WTC11 (cell line): Measurements from ENCODE around the gene SHANK1. TPM values are rescaled to one million over a fixed set of nuclear protein-coding genes. Genes with fewer than 3 reads are reported as not detected.

Experiments used
- EMX1 ChIP-seq: fragments of 250-450 bp; sonication (Bioruptor Pico); IDR thresholded peaks from 2 replicates; pipeline ENCODE4 v1.8.0; 2021; ENCODE audit warnings: mild to moderate bottlenecking
- HMGA2 ChIP-seq: fragments of 250-450 bp; sonication (Bioruptor Pico); IDR thresholded peaks from 2 replicates; pipeline ENCODE4 v1.4.0; 2021; ENCODE audit warnings: mild to moderate bottlenecking, moderate library complexity
- NR3C1 ChIP-seq: sonication (generic); formaldehyde crosslinking; conservative IDR thresholded peaks from 2 replicates; pipeline ENCODE4 v1.8.1; 2023; ENCODE audit warnings: low read depth, mild to moderate bottlenecking, missing genetic modification reagents
- RELA ChIP-seq: sonication (generic); formaldehyde crosslinking; IDR thresholded peaks from 2 replicates; pipeline ENCODE4 v1.8.1; 2022; ENCODE audit warnings: missing genetic modification reagents, mild to moderate bottlenecking, borderline replicate concordance
- RORB ChIP-seq: fragments of 250-450 bp; sonication (Bioruptor Pico); IDR thresholded peaks from 2 replicates; pipeline ENCODE4 v1.9.0; 2021; ENCODE audit warnings: mild to moderate bottlenecking
- SOX15 ChIP-seq: fragments of 250-450 bp; sonication (Bioruptor Pico); IDR thresholded peaks from 2 replicates; pipeline ENCODE4 v1.9.0; 2021; ENCODE audit warnings: mild to moderate bottlenecking
- ZNF423 ChIP-seq: fragments of 250-450 bp; sonication (Bioruptor Pico); IDR thresholded peaks from 2 replicates; pipeline ENCODE4 v2.1.2; 2022; ENCODE audit warnings: mild to moderate bottlenecking, moderate library complexity
- ZNF671 ChIP-seq: fragments of 250-450 bp; sonication (Bioruptor Pico); IDR thresholded peaks from 2 replicates; pipeline ENCODE4 v1.8.0; 2021; ENCODE audit warnings: mild to moderate bottlenecking
- total RNA-seq: library from RNA; stranded (reverse); gene quantifications from 3 replicates; pipeline ENCODE4 v1.2.3, GENCODE V29; 2021
- TF ChIP-seq, protein P1 (sequence below): sonication (generic); formaldehyde crosslinking; IDR thresholded peaks from 2 replicates; pipeline ENCODE4 v1.8.1; 2023; ENCODE audit warnings: mild to moderate bottlenecking, missing genetic modification reagents, borderline replicate concordance
- TF ChIP-seq, protein P2 (sequence below): sonication (generic); formaldehyde crosslinking; IDR thresholded peaks from 2 replicates; pipeline ENCODE4 v1.8.0; 2022; ENCODE audit warnings: mild to moderate bottlenecking, missing genetic modification reagents
- TF ChIP-seq, protein P3 (sequence below): sonication (generic); formaldehyde crosslinking; IDR thresholded peaks from 2 replicates; pipeline ENCODE4 v1.8.1; 2022; ENCODE audit warnings: low read depth, mild to moderate bottlenecking, moderate library complexity, missing genetic modification reagents, borderline replicate concordance
- TF ChIP-seq, protein P4 (sequence below): sonication (generic); formaldehyde crosslinking; IDR thresholded peaks from 2 replicates; pipeline ENCODE4 v1.8.0; 2022; ENCODE audit warnings: mild to moderate bottlenecking, missing genetic modification reagents
- TF ChIP-seq, protein P5 (sequence below): fragments of 250-450 bp; sonication (Bioruptor Pico); IDR thresholded peaks from 2 replicates; pipeline ENCODE4 v1.9.0; 2021; ENCODE audit warnings: mild to moderate bottlenecking, borderline replicate concordance

Gene SHANK1
- total RNA-seq, 1 experiment from 2014 or later: 8.7 TPM

DNA sequence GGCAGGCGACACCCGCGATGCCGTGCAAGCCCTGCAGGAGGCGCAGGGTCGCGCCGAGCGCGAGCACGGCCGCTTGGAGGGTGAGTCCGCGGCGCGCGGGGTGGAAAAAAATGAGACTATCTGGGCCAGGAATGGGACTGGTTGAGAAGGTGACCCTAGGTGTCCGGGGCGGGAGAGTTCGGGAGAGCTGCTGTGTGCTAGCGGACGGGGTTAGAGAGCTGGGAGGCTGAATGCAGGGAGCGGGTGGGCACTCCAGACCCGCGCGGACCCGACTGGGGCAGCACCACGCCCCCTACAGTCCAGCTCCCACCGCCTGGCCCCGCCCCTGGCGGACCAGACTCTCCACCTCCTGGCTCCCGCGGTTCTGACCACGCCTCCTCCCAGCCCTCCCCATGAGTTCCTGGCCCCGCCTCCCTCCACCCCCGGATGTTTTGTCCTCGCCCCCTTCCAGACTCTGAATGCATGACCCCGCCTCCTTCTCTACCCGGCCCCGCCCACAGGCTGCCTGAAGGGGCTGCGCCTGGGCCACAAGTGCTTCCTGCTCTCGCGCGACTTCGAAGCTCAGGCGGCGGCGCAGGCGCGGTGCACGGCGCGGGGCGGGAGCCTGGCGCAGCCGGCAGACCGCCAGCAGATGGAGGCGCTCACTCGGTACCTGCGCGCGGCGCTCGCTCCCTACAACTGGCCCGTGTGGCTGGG lies 5.1 kb upstream of the SHANK1 start (continued):
- TF ChIP-seq, protein P1, sequence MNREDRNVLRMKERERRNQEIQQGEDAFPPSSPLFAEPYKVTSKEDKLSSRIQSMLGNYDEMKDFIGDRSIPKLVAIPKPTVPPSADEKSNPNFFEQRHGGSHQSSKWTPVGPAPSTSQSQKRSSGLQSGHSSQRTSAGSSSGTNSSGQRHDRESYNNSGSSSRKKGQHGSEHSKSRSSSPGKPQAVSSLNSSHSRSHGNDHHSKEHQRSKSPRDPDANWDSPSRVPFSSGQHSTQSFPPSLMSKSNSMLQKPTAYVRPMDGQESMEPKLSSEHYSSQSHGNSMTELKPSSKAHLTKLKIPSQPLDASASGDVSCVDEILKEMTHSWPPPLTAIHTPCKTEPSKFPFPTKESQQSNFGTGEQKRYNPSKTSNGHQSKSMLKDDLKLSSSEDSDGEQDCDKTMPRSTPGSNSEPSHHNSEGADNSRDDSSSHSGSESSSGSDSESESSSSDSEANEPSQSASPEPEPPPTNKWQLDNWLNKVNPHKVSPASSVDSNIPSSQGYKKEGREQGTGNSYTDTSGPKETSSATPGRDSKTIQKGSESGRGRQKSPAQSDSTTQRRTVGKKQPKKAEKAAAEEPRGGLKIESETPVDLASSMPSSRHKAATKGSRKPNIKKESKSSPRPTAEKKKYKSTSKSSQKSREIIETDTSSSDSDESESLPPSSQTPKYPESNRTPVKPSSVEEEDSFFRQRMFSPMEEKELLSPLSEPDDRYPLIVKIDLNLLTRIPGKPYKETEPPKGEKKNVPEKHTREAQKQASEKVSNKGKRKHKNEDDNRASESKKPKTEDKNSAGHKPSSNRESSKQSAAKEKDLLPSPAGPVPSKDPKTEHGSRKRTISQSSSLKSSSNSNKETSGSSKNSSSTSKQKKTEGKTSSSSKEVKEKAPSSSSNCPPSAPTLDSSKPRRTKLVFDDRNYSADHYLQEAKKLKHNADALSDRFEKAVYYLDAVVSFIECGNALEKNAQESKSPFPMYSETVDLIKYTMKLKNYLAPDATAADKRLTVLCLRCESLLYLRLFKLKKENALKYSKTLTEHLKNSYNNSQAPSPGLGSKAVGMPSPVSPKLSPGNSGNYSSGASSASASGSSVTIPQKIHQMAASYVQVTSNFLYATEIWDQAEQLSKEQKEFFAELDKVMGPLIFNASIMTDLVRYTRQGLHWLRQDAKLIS (CRISPR knock-in tag): 0 out of 2 replicates have a peak, but pooled peaks have one; percentile 48
- TF ChIP-seq, protein P2, sequence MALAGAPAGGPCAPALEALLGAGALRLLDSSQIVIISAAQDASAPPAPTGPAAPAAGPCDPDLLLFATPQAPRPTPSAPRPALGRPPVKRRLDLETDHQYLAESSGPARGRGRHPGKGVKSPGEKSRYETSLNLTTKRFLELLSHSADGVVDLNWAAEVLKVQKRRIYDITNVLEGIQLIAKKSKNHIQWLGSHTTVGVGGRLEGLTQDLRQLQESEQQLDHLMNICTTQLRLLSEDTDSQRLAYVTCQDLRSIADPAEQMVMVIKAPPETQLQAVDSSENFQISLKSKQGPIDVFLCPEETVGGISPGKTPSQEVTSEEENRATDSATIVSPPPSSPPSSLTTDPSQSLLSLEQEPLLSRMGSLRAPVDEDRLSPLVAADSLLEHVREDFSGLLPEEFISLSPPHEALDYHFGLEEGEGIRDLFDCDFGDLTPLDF (CRISPR knock-in tag): no peak
- TF ChIP-seq ZNF671 (no peak), RELA (CRISPR knock-in tag) (no peak), HMGA2 (CRISPR knock-in tag) (no peak), RORB (CRISPR knock-in tag) (no peak), SOX15 (CRISPR knock-in tag) (no peak), ZNF423 (no peak), NR3C1 (CRISPR knock-in tag) (no peak), EMX1 (CRISPR knock-in tag) (no peak)
- TF ChIP-seq, protein P3, sequence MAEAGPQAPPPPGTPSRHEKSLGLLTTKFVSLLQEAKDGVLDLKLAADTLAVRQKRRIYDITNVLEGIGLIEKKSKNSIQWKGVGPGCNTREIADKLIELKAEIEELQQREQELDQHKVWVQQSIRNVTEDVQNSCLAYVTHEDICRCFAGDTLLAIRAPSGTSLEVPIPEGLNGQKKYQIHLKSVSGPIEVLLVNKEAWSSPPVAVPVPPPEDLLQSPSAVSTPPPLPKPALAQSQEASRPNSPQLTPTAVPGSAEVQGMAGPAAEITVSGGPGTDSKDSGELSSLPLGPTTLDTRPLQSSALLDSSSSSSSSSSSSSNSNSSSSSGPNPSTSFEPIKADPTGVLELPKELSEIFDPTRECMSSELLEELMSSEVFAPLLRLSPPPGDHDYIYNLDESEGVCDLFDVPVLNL (CRISPR knock-in tag): no peak
- TF ChIP-seq, protein P4, sequence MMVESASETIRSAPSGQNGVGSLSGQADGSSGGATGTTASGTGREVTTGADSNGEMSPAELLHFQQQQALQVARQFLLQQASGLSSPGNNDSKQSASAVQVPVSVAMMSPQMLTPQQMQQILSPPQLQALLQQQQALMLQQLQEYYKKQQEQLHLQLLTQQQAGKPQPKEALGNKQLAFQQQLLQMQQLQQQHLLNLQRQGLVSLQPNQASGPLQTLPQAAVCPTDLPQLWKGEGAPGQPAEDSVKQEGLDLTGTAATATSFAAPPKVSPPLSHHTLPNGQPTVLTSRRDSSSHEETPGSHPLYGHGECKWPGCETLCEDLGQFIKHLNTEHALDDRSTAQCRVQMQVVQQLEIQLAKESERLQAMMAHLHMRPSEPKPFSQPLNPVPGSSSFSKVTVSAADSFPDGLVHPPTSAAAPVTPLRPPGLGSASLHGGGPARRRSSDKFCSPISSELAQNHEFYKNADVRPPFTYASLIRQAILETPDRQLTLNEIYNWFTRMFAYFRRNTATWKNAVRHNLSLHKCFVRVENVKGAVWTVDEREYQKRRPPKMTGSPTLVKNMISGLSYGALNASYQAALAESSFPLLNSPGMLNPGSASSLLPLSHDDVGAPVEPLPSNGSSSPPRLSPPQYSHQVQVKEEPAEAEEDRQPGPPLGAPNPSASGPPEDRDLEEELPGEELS (CRISPR knock-in tag): no peak; the same call in none of the 2 replicates
- TF ChIP-seq, protein P5, sequence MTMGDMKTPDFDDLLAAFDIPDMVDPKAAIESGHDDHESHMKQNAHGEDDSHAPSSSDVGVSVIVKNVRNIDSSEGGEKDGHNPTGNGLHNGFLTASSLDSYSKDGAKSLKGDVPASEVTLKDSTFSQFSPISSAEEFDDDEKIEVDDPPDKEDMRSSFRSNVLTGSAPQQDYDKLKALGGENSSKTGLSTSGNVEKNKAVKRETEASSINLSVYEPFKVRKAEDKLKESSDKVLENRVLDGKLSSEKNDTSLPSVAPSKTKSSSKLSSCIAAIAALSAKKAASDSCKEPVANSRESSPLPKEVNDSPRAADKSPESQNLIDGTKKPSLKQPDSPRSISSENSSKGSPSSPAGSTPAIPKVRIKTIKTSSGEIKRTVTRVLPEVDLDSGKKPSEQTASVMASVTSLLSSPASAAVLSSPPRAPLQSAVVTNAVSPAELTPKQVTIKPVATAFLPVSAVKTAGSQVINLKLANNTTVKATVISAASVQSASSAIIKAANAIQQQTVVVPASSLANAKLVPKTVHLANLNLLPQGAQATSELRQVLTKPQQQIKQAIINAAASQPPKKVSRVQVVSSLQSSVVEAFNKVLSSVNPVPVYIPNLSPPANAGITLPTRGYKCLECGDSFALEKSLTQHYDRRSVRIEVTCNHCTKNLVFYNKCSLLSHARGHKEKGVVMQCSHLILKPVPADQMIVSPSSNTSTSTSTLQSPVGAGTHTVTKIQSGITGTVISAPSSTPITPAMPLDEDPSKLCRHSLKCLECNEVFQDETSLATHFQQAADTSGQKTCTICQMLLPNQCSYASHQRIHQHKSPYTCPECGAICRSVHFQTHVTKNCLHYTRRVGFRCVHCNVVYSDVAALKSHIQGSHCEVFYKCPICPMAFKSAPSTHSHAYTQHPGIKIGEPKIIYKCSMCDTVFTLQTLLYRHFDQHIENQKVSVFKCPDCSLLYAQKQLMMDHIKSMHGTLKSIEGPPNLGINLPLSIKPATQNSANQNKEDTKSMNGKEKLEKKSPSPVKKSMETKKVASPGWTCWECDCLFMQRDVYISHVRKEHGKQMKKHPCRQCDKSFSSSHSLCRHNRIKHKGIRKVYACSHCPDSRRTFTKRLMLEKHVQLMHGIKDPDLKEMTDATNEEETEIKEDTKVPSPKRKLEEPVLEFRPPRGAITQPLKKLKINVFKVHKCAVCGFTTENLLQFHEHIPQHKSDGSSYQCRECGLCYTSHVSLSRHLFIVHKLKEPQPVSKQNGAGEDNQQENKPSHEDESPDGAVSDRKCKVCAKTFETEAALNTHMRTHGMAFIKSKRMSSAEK: no peak
